K562 (cell line): Measurements from ENCODE around the gene GGA2. TPM values are rescaled to one million over a fixed set of nuclear protein-coding genes. Genes with fewer than 3 reads are reported as not detected.

ENCODE experiments used
- ATAC-seq: fragments of 200-7000 bp; cut with Tn5 transposase; 3 replicates; pipeline ENCODE4 v1.9.1; 2020; ENCODE audit warnings: moderate library complexity
- BruUV-seq: library from RNA; stranded (reverse); fragments of 400-500 nt; replicated peaks from 2 replicates; lab custom pipeline; 2021; lab: Mats Ljungman, UMichigan
- CTCF ChIA-PET: fragments of 300-600 bp; formaldehyde crosslinking; extraction: SDS; loops from one replicate; lab custom pipeline; 2021; ENCODE audit warnings: low intra/inter-chr PET ratio; lab: Yijun Ruan, JAX
- POLR2A ChIA-PET: fragments of 300-600, 350-650 bp; sonication (Branson Sonifier 250); formaldehyde crosslinking; extraction: SDS; loops from one replicate; lab custom pipeline; 2021; ENCODE audit warnings: antibody characterized with exemption, inconsistent platforms; lab: Yijun Ruan, JAX
- DNase-seq, 4 experiments: peaks; one replicate each; pipeline versions ENCODE4 v3.0.0 to v3.0.0-alpha.2; 2011 to 2018; ENCODE audit warnings: low spot score in 3 of 4, mixed read lengths in 3 of 4; ENCODE audit errors: extremely low read depth in 1 of 4
- FAIRE-seq: peaks from 2 replicates; lab custom pipeline; 2011; peaks lifted over from hg19 to GRCh38; lab: Jason Lieb, UNC
- H2AFZ ChIP-seq: 2 replicates; pipeline ENCODE4 v1.6.0; 2011; ENCODE audit warnings: low read depth, low read length, control low read depth, inconsistent platforms
- H3K27ac ChIP-seq: fragments of 200-600 bp; 3 replicates; pipeline ENCODE4 v1.8.0; 2011; ENCODE audit warnings: low read depth, mild to moderate bottlenecking, control low read depth, inconsistent platforms, low read length, moderate library complexity, mixed read lengths; ENCODE audit errors: extremely low read depth
- H3K27me3 ChIP-seq, 2 experiments: fragments of 300-600 bp in 1 of 2; 2 replicates in 1 of 2; 3 replicates in 1 of 2; pipeline versions ENCODE4 v1.6.0 to v1.8.0; 2011; ENCODE audit warnings: inconsistent platforms in 2 of 2, low read length in 2 of 2, mild to moderate bottlenecking in 1 of 2, mixed read lengths in 1 of 2, moderate library complexity in 1 of 2; ENCODE audit not compliant: control insufficient read depth in 2 of 2, insufficient read depth in 2 of 2
- H3K36me3 ChIP-seq: fragments of 300-600 bp; 3 replicates; pipeline ENCODE4 v1.8.0; 2011; ENCODE audit warnings: mild to moderate bottlenecking, low read length, inconsistent platforms; ENCODE audit not compliant: control insufficient read depth, insufficient read depth
- H3K4me1 ChIP-seq, 2 experiments: fragments of 200-600 bp in 1 of 2; replicated peaks in 1 of 2; 2 replicates in 1 of 2; 3 replicates in 1 of 2; pipeline versions ENCODE4 v1.5.1 to v1.8.0; 2011; ENCODE audit warnings: inconsistent platforms in 2 of 2, low read length in 2 of 2, mild to moderate bottlenecking in 1 of 2, mixed read lengths in 1 of 2, moderate library complexity in 1 of 2; ENCODE audit not compliant: control insufficient read depth in 2 of 2, insufficient read depth in 2 of 2
- H3K4me2 ChIP-seq: 2 replicates; pipeline ENCODE4 v1.6.1; 2011; ENCODE audit warnings: low read length, control low read depth, inconsistent platforms, mixed read lengths; ENCODE audit not compliant: insufficient read depth
- H3K4me3 ChIP-seq: fragments of 200-600 bp; sonication (generic), shearing (Covaris generic); 2 replicates; pipeline ENCODE4 v1.5.1; 2016; ENCODE audit warnings: control low read depth, inconsistent platforms
- H3K79me2 ChIP-seq: fragments of 200-600 bp; 3 replicates; pipeline ENCODE4 v1.8.0; 2011; ENCODE audit warnings: low read length, inconsistent platforms; ENCODE audit not compliant: control insufficient read depth, insufficient read depth
- H3K9ac ChIP-seq, 2 experiments: 2 replicates each; pipeline versions ENCODE4 v1.6.0 to v1.6.1; 2011; ENCODE audit warnings: low read depth in 2 of 2, low read length in 2 of 2, control low read depth in 1 of 2, inconsistent platforms in 1 of 2, mild to moderate bottlenecking in 1 of 2, mixed read lengths in 1 of 2; ENCODE audit not compliant: insufficient read depth in 1 of 2
- H3K9me1 ChIP-seq: one replicate; pipeline ENCODE4 v1.6.0; 2011; ENCODE audit warnings: inconsistent platforms, mild to moderate bottlenecking, low read length, moderate library complexity; ENCODE audit not compliant: control insufficient read depth, insufficient read depth
- H3K9me3 ChIP-seq: replicated peaks from 2 replicates; pipeline ENCODE4 v1.5.1; 2011; ENCODE audit warnings: low read depth, low read length, inconsistent platforms; ENCODE audit not compliant: control insufficient read depth, insufficient read depth
- H4K20me1 ChIP-seq: replicated peaks from 2 replicates; pipeline ENCODE4 v1.6.1; 2011; ENCODE audit warnings: low read length, inconsistent platforms, mixed read lengths; ENCODE audit not compliant: control insufficient read depth, insufficient read depth
- ADNP ChIP-seq: fragments of 200-800 bp; sonication (Bioruptor generic); IDR thresholded peaks from 2 replicates; pipeline ENCODE4 v1.6.1; 2016; ENCODE audit warnings: missing genetic modification characterization, missing compliant biosample characterization
- BMI1 ChIP-seq: fragments of 150-350 bp; IDR thresholded peaks from 2 replicates; pipeline ENCODE4 v1.6.1; 2014; ENCODE audit warnings: low read length
- E2F8 ChIP-seq: fragments of 450-650 bp; IDR thresholded peaks from 2 replicates; pipeline ENCODE4 v1.7.1; 2018; ENCODE audit warnings: mild to moderate bottlenecking, low read depth; ENCODE audit not compliant: partially characterized antibody
- IRF9 ChIP-seq: fragments of 450-650 bp; IDR thresholded peaks from 2 replicates; pipeline ENCODE4 v1.6.1; 2016; ENCODE audit warnings: missing biosample characterization, missing genetic modification characterization
- KDM1A ChIP-seq, 2 experiments: fragments of 450-650 bp; IDR thresholded peaks; 2 replicates each; pipeline ENCODE4 v1.6.1; 2016; ENCODE audit warnings: mild to moderate bottlenecking in 2 of 2
- MBD2 ChIP-seq: sonication (generic); IDR thresholded peaks from 2 replicates; pipeline ENCODE4 v1.6.1; 2016; ENCODE audit warnings: low read depth, borderline replicate concordance
- MTA3 ChIP-seq: fragments of 450-650 bp; formaldehyde crosslinking; IDR thresholded peaks from 2 replicates; pipeline ENCODE4 v1.6.1; 2017; ENCODE audit warnings: mild to moderate bottlenecking, borderline replicate concordance
- TCF7 ChIP-seq: sonication (generic); IDR thresholded peaks from 2 replicates; pipeline ENCODE4 v1.6.1; 2016; ENCODE audit warnings: antibody characterized with exemption, borderline replicate concordance
- ZNF384 ChIP-seq: IDR thresholded peaks from 2 replicates; pipeline ENCODE4 v1.6.1; 2012; ENCODE audit warnings: low read depth, low read length, improper control_type of control experiment
- ZNF79 ChIP-seq: fragments of 250-450 bp; sonication (Bioruptor Pico); IDR thresholded peaks from 2 replicates; pipeline ENCODE4 v1.4.0; 2020; ENCODE audit warnings: low read depth, mild to moderate bottlenecking, moderate library complexity
- WGBS: fragments of 100-300 bp; shearing (Covaris generic); methylation state at CpG from one replicate; pipeline ENCODE4 v1.1.6; 2016; ENCODE audit warnings: low coverage, mixed read lengths; ENCODE audit not compliant: insufficient coverage; ENCODE audit errors: missing lambda C conversion rate; 5-methylcytosine and 5-hydroxymethylcytosine counted together
- in situ Hi-C: fragments of 300-500 bp; cut with MboI; formaldehyde crosslinking; loops from 4 replicates; pipeline ENCODE4 v1.15.0; 2018; ENCODE audit warnings: inconsistent platforms, mixed read lengths
- intact Hi-C: fragments of 100-400 bp; cut with micrococcal nuclease; formaldehyde crosslinking; loops from 2 replicates; pipeline ENCODE4 v1.14.2; 2022
- polyA plus RNA-seq, 8 experiments: library from polyadenylated mRNA; depleted of rRNA in 4 of 8; stranded (reverse) in 5 of 8; unstranded in 3 of 8; fragments of >200 nt; fragmentation: Nextera tagmentation in 2 of 8; fragmentation: Illumina TruSeq in 1 of 8; extraction: Ambion mirVana in 2 of 8; extraction: Trizol in 1 of 8; gene quantifications; 2 replicates each; pipeline versions ENCODE4 v1.2.1 to v1.2.3, GENCODE V29; 2011 to 2014; ENCODE audit warnings: inconsistent platforms in 1 of 8, missing spikeins in 1 of 8
- total RNA-seq, 7 experiments: library from RNA; depleted of rRNA in 6 of 7; stranded (reverse); fragments of >200 nt in 6 of 7; fragmentation: Illumina TruSeq in 2 of 7; extraction: Trizol in 2 of 7; gene quantifications; 2 replicates each; pipeline versions ENCODE4 v1.2.1 to v1.2.3, GENCODE V29; 2011 to 2021; ENCODE audit warnings: low replicate concordance in 1 of 7

The GGA2 gene
- total and polyA plus RNA-seq, 9 of the 15 experiments (the other 6 are each of a cell fraction or from before 2014, with no cell fraction given) = 11.9 to 133 (median 66.3) TPM

- peak overlapping the region; percentile 68 for H3K27ac ChIP-seq
- peak overlapping the region; percentile 80 for H3K4me3 ChIP-seq
- BruUV-seq = no TSS peak
- peaks cover 4% of the 10 kb centered on the region; the same call in 1 of the 3 replicates for H3K36me3 ChIP-seq
- H3K4me2 ChIP-seq = peak overlapping the region; percentile 95
- FAIRE-seq (peak; percentile 70), ATAC-seq (peak; percentile 45), DNase-seq (no peak)
- H3K9me1 ChIP-seq = no peaks in the 10 kb centered on the region
- ChIA-PET CTCF (no interaction called here), POLR2A (interaction anchor here (1.1 to 2.0 kb wide), 5 partner anchors 12 to 105 kb away, joined by 3 to 8 read pairs (median 3); partner anchors contain the start of genes EARS2 and UBFD1)
- in situ Hi-C loops (no loop called here), intact Hi-C loops (no loop called here)
- no peaks in the 10 kb centered on the region for H4K20me1 ChIP-seq
- peaks cover 29% of the 10 kb centered on the region for H3K79me2 ChIP-seq
- peak overlapping the region; percentile 78 to 95 for H3K9ac ChIP-seq
- H3K9me3 ChIP-seq = no peaks in the 10 kb centered on the region
- peaks cover 12 to 17% of the 10 kb centered on the region in 2 experiments; a peak in 3 of 5 replicates for H3K4me1 ChIP-seq
- peak overlapping the region; percentile 99 for H2AFZ ChIP-seq
- no peaks in the 10 kb centered on the region for H3K27me3 ChIP-seq
- WGBS = 1% methylated on average over 10 of the region's 10 CpGs
- 0 out of 2 replicates have a peak, but pooled peaks have one; percentile 14 for TF ChIP-seq ZNF384
- TF ChIP-seq KDM1A (IDR thresholded peaks at IDR 0.05) = no peak
- peak; percentile 62 for TF ChIP-seq ADNP (tag)
- TF ChIP-seq BMI1 = no peak
- no peak for TF ChIP-seq MBD2
- TF ChIP-seq TCF7 = no peak
- TF ChIP-seq IRF9 = no peak
- TF ChIP-seq E2F8 = no peak
- TF ChIP-seq MTA3 = no peak
- no peak for TF ChIP-seq ZNF79 (CRISPR knock-in tag)
These were observed 58.1 kb downstream of the GGA2 start for GRCh38 chr16:23452221-23452571.
